MM.1S (cell line): ENCODE data around the gene NDUFS8.

ENCODE experiments used
- CTCF ChIP-seq: fragments of 300-600 bp; sonication (generic); IDR thresholded peaks from 2 replicates; pipeline ENCODE4 v1.5.1; 2016; ENCODE audit warnings: antibody characterized with exemption, low read length, mixed read lengths
- EZH2 ChIP-seq: fragments of 300-600 bp; sonication (generic); optimal IDR thresholded peaks from 2 replicates; pipeline ENCODE3; 2017; ENCODE audit warnings: low read depth, mild to moderate bottlenecking, antibody characterized with exemption, low read length, mixed read lengths

GRCh38 chr11:68042219-68043028, 11.9 kb downstream of the NDUFS8 start:
- TF ChIP-seq CTCF, result no peak
- TF ChIP-seq EZH2, result no peak
